Stimulated activated CD8-positive, alpha-beta memory T cell treated with anti-CD3 and anti-CD28 coated beads, Interleukin-4, amount 100 ng/mL, for 4 hours (primary cell): ENCODE measurements around the gene OGA.

Experiments
- DNase-seq, 2 donors: peaks; one replicate each; pipeline ENCODE4 v3.0.0-alpha.2; 2020; ENCODE audit warnings: low read depth in 2 of 2, low spot score in 1 of 2

The OGA gene

GRCh38 chr10:101761226-101761625, 57.0 kb downstream of the OGA start:
- DNase-seq, result no peak

GRCh38 chr10:101760510-101760909, 57.7 kb downstream of the OGA start:
- DNase-seq, result no peak

GRCh38 chr10:101759309-101760247, 58.7 kb downstream of the OGA start:
- DNase-seq, result no peak

GRCh38 chr10:101758858-101759257, 59.4 kb downstream of the OGA start:
- no peak for DNase-seq

GRCh38 chr10:101752241-101752640, 66.0 kb downstream of the OGA start:
- no peak for DNase-seq

DNA sequence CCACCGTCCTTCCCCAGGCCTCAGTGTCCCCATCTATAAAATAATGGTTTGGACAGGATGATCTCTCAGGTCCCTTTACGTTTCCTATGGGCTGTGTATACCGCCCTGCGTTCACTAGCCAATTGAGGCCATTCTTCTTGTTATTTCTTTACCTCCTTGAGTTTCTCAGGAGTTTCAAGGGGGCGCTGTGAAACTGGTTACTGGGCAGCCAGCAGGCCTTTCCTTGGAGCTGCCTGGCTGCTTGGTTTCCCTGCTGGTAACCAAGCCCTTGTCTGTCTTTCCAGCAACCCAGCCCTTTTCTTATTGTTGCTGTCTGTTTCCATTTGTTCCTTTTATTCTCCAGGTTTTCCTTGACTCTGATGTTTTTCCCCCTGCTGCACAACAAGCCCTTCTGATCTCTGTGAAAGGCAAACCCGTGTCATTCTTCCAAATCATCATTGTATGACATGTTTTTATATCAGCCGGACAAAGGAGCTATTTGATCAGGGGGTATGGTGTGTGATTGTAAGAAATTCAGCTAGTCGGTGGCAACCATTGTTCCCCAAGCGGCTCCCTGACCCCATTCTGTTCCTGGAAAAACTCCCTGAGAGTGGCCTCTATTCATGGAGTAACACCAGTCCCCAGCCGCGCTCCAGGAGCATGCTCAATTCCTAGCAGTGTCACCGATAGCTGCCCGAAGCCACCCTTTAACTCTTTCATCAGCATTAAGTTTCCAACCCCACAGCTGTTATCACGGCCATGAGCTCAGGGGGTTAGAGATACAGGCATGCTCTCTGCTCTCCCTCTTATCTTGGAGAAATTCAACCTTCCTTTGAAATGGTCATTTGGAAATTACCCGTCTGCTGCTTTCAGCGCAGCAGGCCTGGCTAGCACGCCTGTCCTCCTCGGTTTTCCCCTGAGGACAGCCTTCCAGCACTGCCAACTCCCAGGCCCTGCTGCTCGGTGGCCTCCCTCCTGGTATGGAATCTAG, 68.9 kb downstream of the OGA start:
- DNase-seq, result no peak

GRCh38 chr10:101748496-101748895, 69.7 kb downstream of the OGA start:
- no peak for DNase-seq

- no peak for DNase-seq
Observed at GRCh38 chr10:101745074-101745696, 73.1 kb downstream of the OGA start.

- no peak for DNase-seq
Observed at GRCh38 chr10:101744267-101744666, 74.0 kb downstream of the OGA start.

DNA sequence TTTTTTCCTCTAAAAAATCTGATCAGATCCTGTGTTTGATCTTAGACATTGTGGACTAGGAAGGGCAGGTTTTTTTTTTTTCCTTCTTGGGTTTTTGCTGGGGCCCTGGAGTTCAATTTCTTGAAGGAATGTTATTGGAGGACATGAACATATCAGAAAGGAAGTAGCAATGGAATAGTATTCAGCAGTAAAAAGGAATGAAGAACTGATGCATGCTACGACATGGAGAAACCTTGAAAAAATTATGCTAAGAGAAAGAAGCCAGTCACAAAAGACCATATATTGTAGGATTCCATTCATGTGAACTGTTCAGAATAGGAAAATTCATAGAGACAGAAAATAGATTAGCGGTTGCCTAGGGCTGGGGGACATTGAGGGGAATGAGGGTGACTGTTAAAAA, 76.3 kb downstream of the OGA start:
- no peak for DNase-seq

GRCh38 chr10:101736666-101737065, 81.6 kb downstream of the OGA start:
- DNase-seq, result no peak
